Measurements from ENCODE around the gene RAB11FIP4. TPM values are rescaled to one million over a fixed set of nuclear protein-coding genes. Genes with fewer than 3 reads are reported as not detected.

Gene RAB11FIP4
- polyA plus RNA-seq, 1 of the 3 experiments (the other 2 are of a cell fraction): 9.4 TPM

GRCh38 chr17:31491376-31492131 is 100.1 kb downstream of the RAB11FIP4 start:
- Histone ChIP-seq H3K79me2 (ENCODE audit: insufficient read depth) (no peaks in the 10 kb centered on the region), H3K27ac (ENCODE audit: low read depth in 2 of 2, low read length in 1 of 2) (no peak overlapping the region), H3K9me3 (no peaks in the 10 kb centered on the region), H3K4me2 (no peak overlapping the region), H4K20me1 (ENCODE audit: insufficient read depth) (no peaks in the 10 kb centered on the region), H3K4me3 (ENCODE audit: low read depth in 2 of 2, low read length in 1 of 2) (no peak overlapping the region), H3K4me1 (ENCODE audit: control insufficient read depth in 1 of 2, insufficient read depth in 2 of 2, low read depth in 1 of 2, low read length in 1 of 2) (peaks cover 0 to 38% of the 10 kb centered on the region in 2 experiments; a peak in 1 of 4 replicates), H3K9me2 (no peaks in the 10 kb centered on the region), H3F3A (replicated peaks; ENCODE audit: insufficient read depth) (no peaks in the 10 kb centered on the region), H3K36me3 (replicated peaks in 1 of 2; ENCODE audit: control insufficient read depth in 1 of 2, insufficient read depth in 2 of 2, low read length in 1 of 2) (no peaks in the 10 kb centered on the region), H2AFZ (ENCODE audit: low read depth) (no peak overlapping the region), H3K27me3 (ENCODE audit: insufficient read depth) (peaks cover 5% of the 10 kb centered on the region; the same call in 1 of the 2 replicates), H3K9ac (no peak overlapping the region)
- TF ChIP-seq RFX5 (IDR thresholded peaks at IDR 0.05; ENCODE audit: low read length): no peak
- no peak for TF ChIP-seq FOXM1 (IDR thresholded peaks at IDR 0.05; ENCODE audit: low read depth)
- TF ChIP-seq MAX (IDR thresholded peaks at IDR 0.05; ENCODE audit: low read depth): no peak
- TF ChIP-seq EZH2phosphoT487 (IDR thresholded peaks at IDR 0.05; ENCODE audit: borderline replicate concordance, low read depth): no peak
- TF ChIP-seq JUND (IDR thresholded peaks at IDR 0.05): no peak
- TF ChIP-seq YY1 (IDR thresholded peaks at IDR 0.05; ENCODE audit: low read depth): no peak
- TF ChIP-seq NFIC (IDR thresholded peaks at IDR 0.05; ENCODE audit: borderline replicate concordance): no peak
- TF ChIP-seq PBX3 (IDR thresholded peaks at IDR 0.05): no peak
- no peak for TF ChIP-seq FOSL2 (IDR thresholded peaks at IDR 0.05; ENCODE audit: borderline replicate concordance, low read depth)
- no peak for TF ChIP-seq CHD2 (IDR thresholded peaks at IDR 0.05; ENCODE audit: low read length, partially characterized antibody)
- TF ChIP-seq, protein P1, sequence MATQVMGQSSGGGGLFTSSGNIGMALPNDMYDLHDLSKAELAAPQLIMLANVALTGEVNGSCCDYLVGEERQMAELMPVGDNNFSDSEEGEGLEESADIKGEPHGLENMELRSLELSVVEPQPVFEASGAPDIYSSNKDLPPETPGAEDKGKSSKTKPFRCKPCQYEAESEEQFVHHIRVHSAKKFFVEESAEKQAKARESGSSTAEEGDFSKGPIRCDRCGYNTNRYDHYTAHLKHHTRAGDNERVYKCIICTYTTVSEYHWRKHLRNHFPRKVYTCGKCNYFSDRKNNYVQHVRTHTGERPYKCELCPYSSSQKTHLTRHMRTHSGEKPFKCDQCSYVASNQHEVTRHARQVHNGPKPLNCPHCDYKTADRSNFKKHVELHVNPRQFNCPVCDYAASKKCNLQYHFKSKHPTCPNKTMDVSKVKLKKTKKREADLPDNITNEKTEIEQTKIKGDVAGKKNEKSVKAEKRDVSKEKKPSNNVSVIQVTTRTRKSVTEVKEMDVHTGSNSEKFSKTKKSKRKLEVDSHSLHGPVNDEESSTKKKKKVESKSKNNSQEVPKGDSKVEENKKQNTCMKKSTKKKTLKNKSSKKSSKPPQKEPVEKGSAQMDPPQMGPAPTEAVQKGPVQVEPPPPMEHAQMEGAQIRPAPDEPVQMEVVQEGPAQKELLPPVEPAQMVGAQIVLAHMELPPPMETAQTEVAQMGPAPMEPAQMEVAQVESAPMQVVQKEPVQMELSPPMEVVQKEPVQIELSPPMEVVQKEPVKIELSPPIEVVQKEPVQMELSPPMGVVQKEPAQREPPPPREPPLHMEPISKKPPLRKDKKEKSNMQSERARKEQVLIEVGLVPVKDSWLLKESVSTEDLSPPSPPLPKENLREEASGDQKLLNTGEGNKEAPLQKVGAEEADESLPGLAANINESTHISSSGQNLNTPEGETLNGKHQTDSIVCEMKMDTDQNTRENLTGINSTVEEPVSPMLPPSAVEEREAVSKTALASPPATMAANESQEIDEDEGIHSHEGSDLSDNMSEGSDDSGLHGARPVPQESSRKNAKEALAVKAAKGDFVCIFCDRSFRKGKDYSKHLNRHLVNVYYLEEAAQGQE (IDR thresholded peaks at IDR 0.05; ENCODE audit: low read depth, low read length): no peak
- TF ChIP-seq MEF2A (IDR thresholded peaks at IDR 0.05; ENCODE audit: borderline replicate concordance, low read depth): no peak
- TF ChIP-seq POLR2AphosphoS5 (IDR thresholded peaks at IDR 0.05; ENCODE audit: low read depth, low read length): no peak
- TF ChIP-seq, protein P2, sequence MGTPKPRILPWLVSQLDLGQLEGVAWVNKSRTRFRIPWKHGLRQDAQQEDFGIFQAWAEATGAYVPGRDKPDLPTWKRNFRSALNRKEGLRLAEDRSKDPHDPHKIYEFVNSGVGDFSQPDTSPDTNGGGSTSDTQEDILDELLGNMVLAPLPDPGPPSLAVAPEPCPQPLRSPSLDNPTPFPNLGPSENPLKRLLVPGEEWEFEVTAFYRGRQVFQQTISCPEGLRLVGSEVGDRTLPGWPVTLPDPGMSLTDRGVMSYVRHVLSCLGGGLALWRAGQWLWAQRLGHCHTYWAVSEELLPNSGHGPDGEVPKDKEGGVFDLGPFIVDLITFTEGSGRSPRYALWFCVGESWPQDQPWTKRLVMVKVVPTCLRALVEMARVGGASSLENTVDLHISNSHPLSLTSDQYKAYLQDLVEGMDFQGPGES (IDR thresholded peaks at IDR 0.05; ENCODE audit: low read depth, low read length): no peak
- DNase-seq: no peak
- WGBS (ENCODE audit: low lambda C conversion rate): 94% methylated on average over 8 of the region's 18 CpGs
- CTCF ChIA-PET: interaction anchor here (0.8 to 1.5 kb wide), 6 partner anchors 17 to 351 kb away, joined by 3 to 4 read pairs (median 3); no protein-coding TSS in a partner anchor
- POLR2A ChIA-PET: interaction anchor here (1.1 kb wide), 1 partner anchor 9 kb away, joined by 3 read pairs; no protein-coding TSS in a partner anchor
